Activated CD4-positive, alpha-beta T cell treated with anti-CD3 and anti-CD28 coated beads, Interleukin-2, Interleukin-6, amounts not matched to agents 100 ng/mL and 50 ng/mL, durations not matched to agents 16 hours and 8 hours (primary cell): ENCODE results near the gene ACVR1B.

Experiments
- DNase-seq: peaks from one replicate; pipeline ENCODE4 v3.0.0-alpha.2; 2020

The ACVR1B gene

GRCh38 chr12:51951199-51951842 lies at the start of gene ACVR1B:
Gene ACVR1B, plus strand, starts transcription at chr12:51951699. Its CDS starts 45 bp downstream, at chr12:51951744.
- peak; percentile 91 for DNase-seq

GRCh38 chr12:51901881-51902280 lies 49.6 kb upstream of the ACVR1B start:
- DNase-seq: no peak

DNA sequence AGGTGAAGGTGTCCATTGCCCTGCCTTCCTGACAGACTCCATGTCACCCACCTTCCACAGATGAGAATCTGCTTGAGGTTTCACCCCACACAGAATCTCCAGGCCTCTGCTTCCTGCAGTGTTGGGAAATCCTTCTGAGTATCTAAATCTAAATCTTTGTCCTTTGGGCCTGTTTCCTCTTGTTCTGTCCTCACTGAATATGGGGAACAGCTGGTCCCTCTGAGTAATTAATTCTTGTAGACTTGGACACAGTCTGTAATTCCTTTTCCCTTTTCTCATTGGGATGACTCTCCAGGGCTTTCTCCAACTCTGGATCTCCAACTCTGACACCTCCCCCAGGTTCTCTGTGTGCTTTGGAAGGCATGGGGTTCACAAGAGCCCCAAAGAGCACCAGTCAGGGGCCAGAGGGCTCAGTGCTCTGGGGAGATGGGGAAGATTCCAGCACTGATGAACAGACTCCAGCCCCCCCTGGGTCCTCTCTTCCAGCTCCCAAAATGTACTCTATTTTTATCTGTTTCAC lies 46.5 kb upstream of the ACVR1B start:
- DNase-seq: no peak

DNA sequence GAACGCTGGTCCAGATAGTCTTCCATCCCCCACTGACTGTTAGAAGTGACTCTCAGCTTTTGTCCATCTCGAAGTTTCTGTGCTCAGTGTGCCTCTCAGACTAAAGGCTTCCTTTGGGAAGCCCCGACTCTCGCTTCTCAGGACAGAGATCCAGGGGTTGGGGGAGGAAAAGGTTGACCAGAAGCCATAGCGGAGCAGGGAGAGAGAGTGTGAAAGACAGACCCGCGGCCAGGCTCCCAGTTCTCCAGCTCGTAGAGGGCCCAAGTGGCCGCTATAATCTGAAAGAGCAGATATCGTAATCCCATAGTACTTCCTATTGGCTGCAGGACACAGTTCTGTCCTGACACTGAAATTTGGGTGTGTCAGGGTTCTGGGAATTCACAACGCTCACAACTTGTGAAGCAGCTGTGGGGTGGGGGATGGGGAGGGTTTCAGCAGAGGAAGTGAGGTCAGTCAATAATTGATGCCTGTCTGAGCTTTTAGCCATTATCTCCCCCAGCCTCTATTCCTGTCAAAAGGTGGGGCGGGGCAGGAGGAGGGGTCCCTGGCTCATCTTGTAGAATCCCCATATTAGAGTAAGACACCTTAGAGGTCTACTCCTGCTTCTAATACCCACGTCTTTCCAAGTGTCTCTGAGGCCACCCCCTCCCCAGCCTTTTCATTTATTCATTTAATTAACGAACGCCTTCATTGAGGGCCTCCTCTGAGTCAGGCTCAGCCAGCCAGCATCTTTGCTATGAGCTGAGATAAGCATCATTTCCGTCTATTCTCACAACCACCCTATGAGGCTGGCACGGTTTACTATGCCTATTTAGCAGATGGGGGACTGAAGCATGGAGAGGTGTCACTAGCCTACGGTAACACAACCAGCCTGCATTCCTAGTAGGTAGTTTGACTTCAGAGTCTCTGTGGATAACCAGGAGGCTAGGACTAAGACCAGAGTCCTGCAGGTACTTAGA lies 45.7 kb upstream of the ACVR1B start:
- no peak for DNase-seq

DNA sequence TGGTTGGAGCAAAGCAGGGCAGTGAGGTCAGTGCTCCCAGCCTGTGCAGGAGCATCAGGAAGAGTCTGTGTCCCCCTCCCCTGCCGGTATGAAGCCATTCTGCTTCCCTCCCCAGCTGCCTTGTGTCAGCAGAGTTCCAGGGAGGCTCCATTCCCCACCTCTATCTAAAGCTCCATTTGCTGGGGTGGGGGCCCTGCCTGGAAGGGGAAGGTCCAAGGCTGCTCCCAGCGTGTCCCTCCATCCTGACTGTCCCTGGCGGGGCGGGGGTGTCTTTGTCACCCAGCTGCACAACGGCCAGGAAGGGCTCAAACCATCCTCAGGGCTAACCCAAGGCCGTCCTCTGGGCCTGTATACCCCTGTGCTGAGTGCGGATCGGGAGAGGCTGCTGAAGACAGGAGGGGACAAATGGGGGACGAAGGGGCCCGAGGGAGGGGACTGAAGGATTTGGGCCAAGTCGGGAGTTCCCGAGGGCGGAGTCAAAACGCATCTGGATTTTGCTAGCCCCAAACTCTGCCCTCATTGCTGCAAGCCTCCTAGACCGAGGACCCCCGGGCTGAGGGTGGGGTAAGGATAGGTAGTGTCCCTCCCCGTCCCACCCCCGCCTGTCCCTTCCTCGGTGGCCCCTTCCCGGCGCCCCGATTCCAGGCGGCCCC lies 44.9 kb upstream of the ACVR1B start:
- no peak for DNase-seq

DNA sequence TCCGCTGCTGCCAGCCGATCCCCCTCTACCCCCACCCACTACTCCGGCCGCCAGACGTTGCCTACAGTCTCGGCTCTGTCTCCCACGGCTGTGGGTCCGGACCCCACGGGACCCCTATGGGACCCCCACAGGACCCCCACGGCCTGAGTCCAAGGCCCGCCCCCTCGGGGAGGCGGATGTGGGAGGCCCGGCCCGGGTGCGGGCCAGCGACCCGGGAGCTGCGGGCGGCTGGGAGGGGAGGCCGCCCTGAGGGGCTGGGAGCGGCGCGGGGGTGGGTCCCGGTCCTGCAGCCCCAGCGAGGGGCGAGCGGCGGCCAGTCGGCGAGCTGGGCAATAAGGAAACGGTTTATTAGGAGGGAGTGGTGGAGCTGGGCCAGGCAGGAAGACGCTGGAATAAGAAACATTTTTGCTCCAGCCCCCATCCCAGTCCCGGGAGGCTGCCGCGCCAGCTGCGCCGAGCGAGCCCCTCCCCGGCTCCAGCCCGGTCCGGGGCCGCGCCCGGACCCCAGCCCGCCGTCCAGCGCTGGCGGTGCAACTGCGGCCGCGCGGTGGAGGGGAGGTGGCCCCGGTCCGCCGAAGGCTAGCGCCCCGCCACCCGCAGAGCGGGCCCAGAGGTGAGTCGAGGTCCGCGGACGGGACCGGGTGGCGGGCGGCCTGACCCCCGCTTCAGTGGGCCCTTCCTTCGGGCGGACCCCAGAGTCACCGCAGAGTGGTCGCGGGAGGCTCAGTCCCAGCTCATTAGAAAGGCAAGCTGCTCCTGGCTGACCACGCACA lies 44.2 kb upstream of the ACVR1B start, which contains the start of gene ACVRL1:
Gene ACVRL1 (plus strand): TSS at position 422 of the 773 bp plus-strand sequence. CDS start 4,971 bp downstream, outside the sequence.
- DNase-seq: no peak

DNA sequence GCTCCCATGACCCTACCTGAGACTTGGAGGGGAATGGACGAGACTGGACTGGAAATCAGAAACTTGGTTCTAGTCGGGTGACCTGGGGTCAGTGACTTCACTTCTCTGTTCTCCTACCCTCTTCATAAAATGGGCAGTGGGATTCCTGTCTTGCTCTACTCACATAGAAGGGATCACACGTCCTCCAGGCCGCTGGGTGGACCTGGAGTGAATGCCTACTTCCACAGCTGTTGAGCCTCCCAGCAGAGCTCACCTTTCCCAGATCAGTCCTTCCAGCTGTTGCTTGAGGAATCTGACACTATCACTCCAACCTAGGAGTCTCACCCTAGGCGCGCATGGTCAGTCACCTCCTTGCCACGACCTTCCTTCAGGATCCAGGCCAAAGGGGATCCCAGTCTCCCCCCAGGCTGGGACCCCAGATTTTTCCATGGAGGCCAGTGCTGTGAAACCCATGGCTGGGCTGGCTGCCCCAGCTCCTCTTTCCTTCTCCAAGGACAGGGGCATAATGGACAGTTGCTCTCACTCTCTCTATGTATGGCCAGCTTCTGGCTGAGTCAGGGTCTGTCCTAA lies 43.6 kb upstream of the ACVR1B start:
- no peak for DNase-seq

DNA sequence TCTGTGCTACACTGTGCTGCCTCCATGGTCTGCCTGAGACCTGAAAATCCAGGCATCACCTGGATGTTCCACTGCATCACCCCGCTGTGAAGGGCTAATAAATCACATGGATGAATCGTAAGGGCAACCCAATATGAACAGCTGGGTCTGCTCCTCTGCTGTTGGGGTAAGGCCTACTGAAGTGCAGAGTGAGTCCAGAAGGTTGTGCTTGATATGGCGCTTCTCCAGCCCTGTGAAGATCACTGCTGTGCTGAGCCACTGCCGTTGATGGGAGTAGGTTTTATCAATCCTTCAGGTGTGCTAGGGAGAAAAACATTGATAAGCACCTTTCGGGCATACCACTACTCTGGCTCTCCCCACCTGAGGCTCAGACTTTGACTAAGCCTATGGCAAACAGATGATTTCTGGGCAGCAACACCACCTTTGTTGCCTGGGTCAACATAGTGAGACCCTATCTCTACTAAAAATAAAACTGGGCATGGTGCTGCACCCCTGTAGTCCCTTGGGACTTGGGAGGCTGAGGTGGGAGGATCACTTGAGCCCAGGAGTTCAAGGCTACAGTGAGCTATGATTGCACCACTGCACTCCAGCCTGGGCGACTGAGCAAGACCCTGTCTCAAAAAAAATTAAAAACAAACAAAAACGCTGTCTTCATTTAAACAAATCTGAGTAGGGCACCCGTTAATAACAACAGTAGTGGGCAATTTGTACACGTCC lies 42.5 kb upstream of the ACVR1B start:
- no peak for DNase-seq

- no peak for DNase-seq
These were observed 41.3 kb upstream of the ACVR1B start for GRCh38 chr12:51910168-51910567.

- no peak for DNase-seq
These were observed 40.8 kb upstream of the ACVR1B start for GRCh38 chr12:51910691-51911090.

GRCh38 chr12:51911307-51911706 lies 40.2 kb upstream of the ACVR1B start:
- no peak for DNase-seq

- no peak for DNase-seq
These were observed 39.4 kb upstream of the ACVR1B start for GRCh38 chr12:51911788-51912711.

GRCh38 chr12:51913071-51914033 lies 38.1 kb upstream of the ACVR1B start:
- no peak for DNase-seq

GRCh38 chr12:51914034-51914923 lies 37.2 kb upstream of the ACVR1B start:
- no peak for DNase-seq

- DNase-seq: no peak
These were observed 36.4 kb upstream of the ACVR1B start for GRCh38 chr12:51915003-51915625.

DNA sequence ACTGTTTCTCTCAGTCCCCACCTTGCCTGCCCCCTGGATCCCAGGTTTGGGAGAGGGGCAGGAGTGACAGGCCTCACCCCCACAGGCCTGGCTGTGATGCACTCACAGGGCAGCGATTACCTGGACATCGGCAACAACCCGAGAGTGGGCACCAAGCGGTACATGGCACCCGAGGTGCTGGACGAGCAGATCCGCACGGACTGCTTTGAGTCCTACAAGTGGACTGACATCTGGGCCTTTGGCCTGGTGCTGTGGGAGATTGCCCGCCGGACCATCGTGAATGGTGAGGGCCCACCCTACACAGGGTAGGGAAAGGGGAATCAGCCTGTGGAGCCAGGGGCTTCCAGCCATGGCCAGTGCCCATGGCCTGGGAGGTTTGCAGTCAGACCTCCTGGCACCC lies 35.5 kb upstream of the ACVR1B start:
- no peak for DNase-seq

- no peak for DNase-seq
These were observed 34.4 kb upstream of the ACVR1B start for GRCh38 chr12:51917041-51917590.
